A673 (cell line): ENCODE results near the gene ENOX1.

ENCODE experiments used
- EZH2 ChIP-seq: fragments of 200-600 bp; sonication (generic); IDR thresholded peaks from 2 replicates; pipeline ENCODE4 v1.6.1; 2017; ENCODE audit warnings: borderline replicate concordance, low read depth, mild to moderate bottlenecking, mixed read lengths, antibody characterized with exemption, low read length; ENCODE audit not compliant: poor library complexity, severe bottlenecking
- TF ChIP-seq, protein P1 (sequence below): fragments of 300-800, 200-600 bp; sonication (generic); conservative IDR thresholded peaks from 2 replicates; pipeline ENCODE4 v1.5.1; 2017; ENCODE audit warnings: low read depth, mild to moderate bottlenecking, antibody characterized with exemption, low read length, moderate library complexity, mixed read lengths

- TF ChIP-seq, protein P1, sequence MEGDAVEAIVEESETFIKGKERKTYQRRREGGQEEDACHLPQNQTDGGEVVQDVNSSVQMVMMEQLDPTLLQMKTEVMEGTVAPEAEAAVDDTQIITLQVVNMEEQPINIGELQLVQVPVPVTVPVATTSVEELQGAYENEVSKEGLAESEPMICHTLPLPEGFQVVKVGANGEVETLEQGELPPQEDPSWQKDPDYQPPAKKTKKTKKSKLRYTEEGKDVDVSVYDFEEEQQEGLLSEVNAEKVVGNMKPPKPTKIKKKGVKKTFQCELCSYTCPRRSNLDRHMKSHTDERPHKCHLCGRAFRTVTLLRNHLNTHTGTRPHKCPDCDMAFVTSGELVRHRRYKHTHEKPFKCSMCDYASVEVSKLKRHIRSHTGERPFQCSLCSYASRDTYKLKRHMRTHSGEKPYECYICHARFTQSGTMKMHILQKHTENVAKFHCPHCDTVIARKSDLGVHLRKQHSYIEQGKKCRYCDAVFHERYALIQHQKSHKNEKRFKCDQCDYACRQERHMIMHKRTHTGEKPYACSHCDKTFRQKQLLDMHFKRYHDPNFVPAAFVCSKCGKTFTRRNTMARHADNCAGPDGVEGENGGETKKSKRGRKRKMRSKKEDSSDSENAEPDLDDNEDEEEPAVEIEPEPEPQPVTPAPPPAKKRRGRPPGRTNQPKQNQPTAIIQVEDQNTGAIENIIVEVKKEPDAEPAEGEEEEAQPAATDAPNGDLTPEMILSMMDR: no peak
- TF ChIP-seq EZH2: no peak
Observed at GRCh38 chr13:43277142-43277541, 509.6 kb downstream of the ENOX1 start.
